Nasal cavity respiratory epithelium epithelial cell of viscerocranial mucosa (primary cell): ENCODE results near the gene DONSON. TPM values are rescaled to one million over a fixed set of nuclear protein-coding genes. Genes with fewer than 3 reads are reported as not detected.

ENCODE experiments used
- total RNA-seq: library from RNA; depleted of rRNA; stranded (reverse); fragments of >200 nt; gene quantifications from 2 replicates; pipeline ENCODE4 v1.2.3, GENCODE V29; 2014

The DONSON gene, protein sequence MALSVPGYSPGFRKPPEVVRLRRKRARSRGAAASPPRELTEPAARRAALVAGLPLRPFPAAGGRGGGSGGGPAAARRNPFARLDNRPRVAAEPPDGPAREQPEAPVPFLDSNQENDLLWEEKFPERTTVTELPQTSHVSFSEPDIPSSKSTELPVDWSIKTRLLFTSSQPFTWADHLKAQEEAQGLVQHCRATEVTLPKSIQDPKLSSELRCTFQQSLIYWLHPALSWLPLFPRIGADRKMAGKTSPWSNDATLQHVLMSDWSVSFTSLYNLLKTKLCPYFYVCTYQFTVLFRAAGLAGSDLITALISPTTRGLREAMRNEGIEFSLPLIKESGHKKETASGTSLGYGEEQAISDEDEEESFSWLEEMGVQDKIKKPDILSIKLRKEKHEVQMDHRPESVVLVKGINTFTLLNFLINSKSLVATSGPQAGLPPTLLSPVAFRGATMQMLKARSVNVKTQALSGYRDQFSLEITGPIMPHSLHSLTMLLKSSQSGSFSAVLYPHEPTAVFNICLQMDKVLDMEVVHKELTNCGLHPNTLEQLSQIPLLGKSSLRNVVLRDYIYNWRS
- total RNA-seq: 4.8 and 10.3 TPM in 2 replicates

DNA sequence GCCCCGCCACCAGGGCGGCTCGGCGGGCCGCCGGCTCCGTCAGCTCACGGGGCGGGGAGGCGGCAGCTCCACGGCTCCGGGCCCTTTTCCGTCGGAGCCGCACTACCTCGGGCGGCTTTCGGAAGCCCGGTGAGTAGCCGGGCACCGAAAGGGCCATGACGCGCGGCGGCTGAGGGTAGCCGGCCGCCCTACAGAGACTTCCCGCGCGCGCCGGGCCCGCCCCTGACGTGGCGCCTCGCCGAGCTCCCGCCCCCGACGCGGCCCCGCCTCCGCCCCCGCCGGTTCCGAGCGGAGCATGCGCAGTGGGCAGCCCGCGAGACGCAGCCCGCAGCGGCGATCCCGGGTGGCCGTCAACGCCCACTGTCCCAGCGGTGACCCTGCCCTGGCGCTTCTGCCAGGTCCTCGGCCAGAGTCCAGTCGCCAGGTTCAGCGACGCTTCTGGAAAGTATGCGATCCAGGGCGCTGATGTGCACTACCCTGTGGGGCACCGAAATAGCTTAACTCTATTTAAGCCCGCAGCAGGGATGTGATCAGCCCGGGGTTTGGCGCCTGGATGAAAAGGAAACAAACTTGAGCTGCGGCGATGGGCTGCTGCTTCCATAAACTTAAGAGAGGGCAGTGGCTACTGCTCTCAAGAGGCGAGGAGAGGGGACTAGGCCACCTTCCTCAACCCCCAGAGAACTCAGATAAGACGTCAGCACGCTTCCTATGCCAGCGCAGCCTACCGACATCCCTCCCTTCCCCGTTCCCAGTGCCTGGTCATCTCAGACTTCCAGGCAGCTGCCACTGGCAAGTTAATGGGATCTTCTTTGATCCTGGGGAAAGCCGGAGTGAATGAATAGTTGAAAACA, at the start of gene DONSON:
DONSON (minus strand) TSS at position 200 of the 851 bp plus-strand sequence; CDS start at position 157, 43 bp downstream.

GRCh38 chr21:33542640-33543504, 45.6 kb downstream of the DONSON start, which contains the start of gene SON:
SON (plus strand) TSS chr21:33543038; CDS start chr21:33543093, 55 bp downstream.

GRCh38 chr21:33541756-33542639, 46.5 kb downstream of the DONSON start, which contains the start of gene GART:
GART (minus strand) TSS chr21:33542117; CDS start chr21:33539315, 2,802 bp downstream.

Other genes starting within 250 kb of the DONSON start
- 55.7 and 82.7 TPM in 2 replicates for gene IFNGR2, start 185.3 kb downstream of the DONSON start, total RNA-seq
- gene TMEM50B, start 108.7 kb downstream of the DONSON start, total RNA-seq: 16.3 and 23.2 TPM in 2 replicates
- gene DNAJC28, start 97.0 kb downstream of the DONSON start, total RNA-seq: 1.0 and 1.6 TPM in 2 replicates
- 103 and 141 TPM in 2 replicates for gene GART, start 46.6 kb downstream of the DONSON start, total RNA-seq
- gene SON, start 45.6 kb downstream of the DONSON start, total RNA-seq: 147 and 253 TPM in 2 replicates
- 16.1 and 22.3 TPM in 2 replicates for gene CRYZL1, start 53.1 kb upstream of the DONSON start, total RNA-seq
- gene ITSN1, start 53.8 kb upstream of the DONSON start, total RNA-seq: 13.7 and 22.2 TPM in 2 replicates